HCT116 (cell line): ENCODE data around the gene SMYD3. TPM values are rescaled to one million over a fixed set of nuclear protein-coding genes. Genes with fewer than 3 reads are reported as not detected.

Source experiments
- ATAC-seq: fragments of 200-7000 bp; cut with Tn5 transposase; 2 replicates; pipeline ENCODE4 v1.9.1; 2020; ENCODE audit warnings: mild to moderate bottlenecking, moderate library complexity
- BruUV-seq: library from RNA; stranded (reverse); fragments of 400-500 nt; replicated peaks from 2 replicates; lab custom pipeline; 2021; lab: Mats Ljungman, UMichigan
- CTCF ChIA-PET: fragments of 300-600 bp; sonication (Branson Sonifier 250); formaldehyde crosslinking; loops from one replicate; lab custom pipeline; 2021; ENCODE audit warnings: antibody characterized with exemption; lab: Charles Lee
- POLR2A ChIA-PET: fragments of 300-600, 350-600 bp; sonication (Branson Sonifier 250); formaldehyde crosslinking; loops from one replicate; lab custom pipeline; 2021; ENCODE audit warnings: antibody characterized with exemption; lab: Charles Lee
- RAD21 ChIA-PET, 2 experiments: fragments of 300-600 bp; sonication (Branson Sonifier 250); formaldehyde crosslinking; loops; one replicate each; lab custom pipeline; 2023; ENCODE audit warnings: low total read pairs in 2 of 2; ENCODE audit not compliant: uncharacterized antibody in 2 of 2, unreplicated experiment in 2 of 2, low non-redundant PET in 1 of 2; lab: Charles Lee
- DNase-seq: peaks from one replicate; pipeline ENCODE4 v3.0.0-alpha.2; 2010; ENCODE audit warnings: low read depth, low spot score
- H2AFZ ChIP-seq: fragments of 200-600 bp; shearing (Covaris generic), sonication (generic); 2 replicates; pipeline ENCODE4 v1.6.1; 2017; ENCODE audit warnings: low read depth, mixed run types, mixed read lengths, antibody characterized with exemption, low read length; ENCODE audit not compliant: poor library complexity, severe bottlenecking
- H3K27ac ChIP-seq: 2 replicates; pipeline ENCODE4 v1.5.1; 2012; ENCODE audit warnings: low read depth, low read length
- H3K27me3 ChIP-seq: fragments of 200-600 bp; sonication (generic); 2 replicates; pipeline ENCODE4 v1.6.1; 2016; ENCODE audit warnings: mixed run types, low read length, mixed read lengths; ENCODE audit not compliant: insufficient read depth
- H3K36me3 ChIP-seq, 2 experiments: fragments of 200-500 bp in 1 of 2; fragments of 200-600 bp in 1 of 2; sonication (Bioruptor generic) in 1 of 2; sonication (generic) in 1 of 2; 2 replicates each; pipeline versions ENCODE4 v1.5.1 to v1.6.1; 2014 to 2016; ENCODE audit warnings: low read length in 2 of 2, inconsistent platforms in 1 of 2, mixed read lengths in 1 of 2, mixed run types in 1 of 2; ENCODE audit not compliant: insufficient read depth in 2 of 2, control insufficient read depth in 1 of 2
- H3K4me1 ChIP-seq, 2 experiments: fragments of 200-600 bp in 1 of 2; sonication (generic) in 1 of 2; 2 replicates each; pipeline versions ENCODE4 v1.5.1 to v1.6.1; 2012 to 2017; ENCODE audit warnings: low read length in 2 of 2, inconsistent platforms in 1 of 2, mild to moderate bottlenecking in 1 of 2, mixed read lengths in 1 of 2, mixed run types in 1 of 2, moderate library complexity in 1 of 2; ENCODE audit not compliant: insufficient read depth in 2 of 2, control insufficient read depth in 1 of 2
- H3K4me2 ChIP-seq: fragments of 200-600 bp; sonication (generic); 2 replicates; pipeline ENCODE4 v1.6.1; 2017; ENCODE audit warnings: mixed run types, low read length, mixed read lengths
- H3K4me3 ChIP-seq, 2 experiments: fragments of 200-600 bp in 1 of 2; sonication (generic) in 1 of 2; replicated peaks in 1 of 2; 2 replicates each; pipeline ENCODE4 v1.5.1; 2011 to 2016; ENCODE audit warnings: low read length in 2 of 2, control low read depth in 1 of 2, low read depth in 1 of 2, mild to moderate bottlenecking in 1 of 2, mixed read lengths in 1 of 2, mixed run types in 1 of 2
- H3K79me2 ChIP-seq: fragments of 200-600 bp; sonication (generic); 2 replicates; pipeline ENCODE4 v1.6.1; 2017; ENCODE audit warnings: mild to moderate bottlenecking, mixed run types, low read length, moderate library complexity, mixed read lengths; ENCODE audit not compliant: insufficient read depth
- H3K9ac ChIP-seq: fragments of 200-600 bp; sonication (generic); 2 replicates; pipeline ENCODE4 v1.6.1; 2016; ENCODE audit warnings: low read length, mixed read lengths
- H3K9me2 ChIP-seq: fragments of 200-600 bp; sonication (generic), shearing (Covaris generic); 2 replicates; pipeline ENCODE4 v1.6.1; 2017; ENCODE audit warnings: mixed run types, mild to moderate bottlenecking, moderate library complexity; ENCODE audit not compliant: insufficient read depth
- H3K9me3 ChIP-seq, 2 experiments: fragments of 200-500 bp in 1 of 2; fragments of 200-600 bp in 1 of 2; sonication (Bioruptor generic) in 1 of 2; sonication (generic) in 1 of 2; 2 replicates each; pipeline ENCODE4 v1.6.1; 2014 to 2017; ENCODE audit warnings: low read length in 2 of 2, mixed read lengths in 2 of 2, inconsistent platforms in 1 of 2, low read depth in 1 of 2, mild to moderate bottlenecking in 1 of 2, mixed run types in 1 of 2, moderate library complexity in 1 of 2; ENCODE audit not compliant: control insufficient read depth in 1 of 2, insufficient read depth in 1 of 2
- H4K20me1 ChIP-seq: fragments of 200-600 bp; sonication (generic), shearing (Covaris generic); 2 replicates; pipeline ENCODE4 v1.6.1; 2017; ENCODE audit warnings: mixed run types, mild to moderate bottlenecking, moderate library complexity; ENCODE audit not compliant: insufficient read depth
- ATF3 ChIP-seq: IDR thresholded peaks from 2 replicates; pipeline ENCODE4 v1.6.1; 2012
- EGR1 ChIP-seq: IDR thresholded peaks from 2 replicates; pipeline ENCODE4 v1.6.1; 2012; ENCODE audit warnings: low read depth
- EZH2phosphoT487 ChIP-seq: fragments of 200-600 bp; IDR thresholded peaks from 2 replicates; pipeline ENCODE4 v1.6.1; 2018; ENCODE audit warnings: antibody characterized with exemption, borderline replicate concordance
- FOSL1 ChIP-seq: IDR thresholded peaks from 2 replicates; pipeline ENCODE4 v1.6.1; 2012; ENCODE audit warnings: low read depth
- JUND ChIP-seq: IDR thresholded peaks from 2 replicates; pipeline ENCODE4 v1.6.1; 2012
- POLR2A ChIP-seq: IDR thresholded peaks from 2 replicates; pipeline ENCODE4 v1.7.0; 2011; ENCODE audit warnings: borderline replicate concordance; ENCODE audit not compliant: insufficient read depth, insufficient read length; ENCODE audit errors: extremely low read depth
- SP1 ChIP-seq: IDR thresholded peaks from 2 replicates; pipeline ENCODE4 v1.6.1; 2012; ENCODE audit warnings: low read depth
- SRF ChIP-seq: IDR thresholded peaks from 2 replicates; pipeline ENCODE4 v1.6.1; 2012; ENCODE audit warnings: low read depth
- ZBTB33 ChIP-seq: IDR thresholded peaks from 2 replicates; pipeline ENCODE4 v1.6.1; 2011; ENCODE audit warnings: mild to moderate bottlenecking, low read length, moderate library complexity; ENCODE audit not compliant: insufficient replicate concordance; ENCODE audit errors: extremely low read depth
- intact Hi-C: fragments of 100-400 bp; cut with micrococcal nuclease; formaldehyde crosslinking; loops from 2 replicates; pipeline ENCODE4 v1.10.0; 2022
- total RNA-seq: library from RNA; stranded (reverse); gene quantifications from one replicate; pipeline ENCODE4 v1.2.1, GENCODE V29; 2021; ENCODE audit not compliant: unreplicated experiment

Gene SMYD3
- total RNA-seq, 1 experiment from 2014 or later, result 33.6 TPM

GRCh38 chr1:245934409-245934808 is 572.7 kb downstream of the SMYD3 start (continued):
- TF ChIP-seq SP1, result no peak
- no peak for TF ChIP-seq FOSL1
- TF ChIP-seq SRF, result no peak
- no peak for TF ChIP-seq POLR2A
- no peak for TF ChIP-seq ZBTB33
- TF ChIP-seq ATF3, result no peak

GRCh38 chr1:245933431-245934045 is 573.5 kb downstream of the SMYD3 start:
- ATAC-seq, result no peak
- TF ChIP-seq JUND (no peak), EGR1 (no peak), EZH2phosphoT487 (no peak), POLR2A (no peak), SP1 (no peak)
- intact Hi-C loops, result no loop called here
- no peaks in the 10 kb centered on the region for H3K9me3 ChIP-seq
- no peaks in the 10 kb centered on the region for H3K27me3 ChIP-seq
- H3K27ac ChIP-seq, result no peak overlapping the region
- H4K20me1 ChIP-seq, result no peaks in the 10 kb centered on the region
- POLR2A ChIA-PET, result no interaction called here
- CTCF ChIA-PET, result no interaction called here
- no peak overlapping the region for H3K9ac ChIP-seq
- RAD21 ChIA-PET, result no interaction called here
- no peak overlapping the region for H3K4me2 ChIP-seq
- H2AFZ ChIP-seq, result no peak overlapping the region
- no peaks in the 10 kb centered on the region for H3K79me2 ChIP-seq
- no peaks in the 10 kb centered on the region for H3K36me3 ChIP-seq
- no TSS peak for BruUV-seq
- H3K4me3 ChIP-seq, result no peak overlapping the region
- H3K4me1 ChIP-seq, result no peaks in the 10 kb centered on the region
- DNase-seq, result no peak
- H3K9me2 ChIP-seq, result no peaks in the 10 kb centered on the region
